ENCODE data around the gene TPRG1. TPM values are rescaled to one million over a fixed set of nuclear protein-coding genes. Genes with fewer than 3 reads are reported as not detected.

Gene TPRG1
- total RNA-seq, 4 donors from 2014 or later, result 2.8 to 4.3 (median 3.1) TPM

GRCh38 chr3:189144645-189145044, 27.1 kb upstream of the TPRG1 start:
- no peaks in the 10 kb centered on the region for H3K9me3 ChIP-seq
- H3K4me1 ChIP-seq, result peaks cover 0 to 8% (median 2%) of the 10 kb centered on the region in 4 donors
- peak in 2 of 3 experiments; percentile 7 to 28 for TF ChIP-seq CTCF (IDR thresholded peaks at IDR 0.05)
- TF ChIP-seq POLR2A (IDR thresholded peaks at IDR 0.05; ENCODE audit: low read depth), result no peak
- TF ChIP-seq POLR2AphosphoS5 (IDR thresholded peaks at IDR 0.05), result peak in 1 of 2 donors; percentile 27
- no peak overlapping the region for H3K4me3 ChIP-seq
- no peak overlapping the region for H3K27ac ChIP-seq (replicated peaks in 1 of 4)
- WGBS, result 67% methylated on average over 5 of the region's 5 CpGs
- H3K27me3 ChIP-seq, result no peaks in the 10 kb centered on the region
- DNase-seq (ENCODE audit: extremely low spot score), result no peak
- intact Hi-C loops (cut with DNase I), result loop anchor here (5.0 kb wide), 3 partner anchors 167 to 1407 kb away; no protein-coding TSS in a partner anchor
- H3K36me3 ChIP-seq, result no peaks in the 10 kb centered on the region

GRCh38 chr3:189146848-189147247, 24.9 kb upstream of the TPRG1 start:
- Histone ChIP-seq H3K27me3 (no peaks in the 10 kb centered on the region), H3K27ac (replicated peaks in 1 of 4) (no peak overlapping the region), H3K4me1 (peaks cover 0 to 8% (median 2%) of the 10 kb centered on the region in 4 donors), H3K4me3 (no peak overlapping the region), H3K36me3 (no peaks in the 10 kb centered on the region), H3K9me3 (no peaks in the 10 kb centered on the region)
- no peak for TF ChIP-seq POLR2A (IDR thresholded peaks at IDR 0.05; ENCODE audit: low read depth)
- no peak for TF ChIP-seq POLR2AphosphoS5 (IDR thresholded peaks at IDR 0.05)
- TF ChIP-seq EP300 (IDR thresholded peaks at IDR 0.05), result no peak
- TF ChIP-seq CTCF (IDR thresholded peaks at IDR 0.05), result no peak
- no peak for DNase-seq (ENCODE audit: extremely low spot score)
- WGBS, result 74% methylated on average over 2 of the region's 2 CpGs
- intact Hi-C loops (cut with DNase I), result loop anchor here (5.0 kb wide), 3 partner anchors 170 to 1410 kb away; no protein-coding TSS in a partner anchor

DNA sequence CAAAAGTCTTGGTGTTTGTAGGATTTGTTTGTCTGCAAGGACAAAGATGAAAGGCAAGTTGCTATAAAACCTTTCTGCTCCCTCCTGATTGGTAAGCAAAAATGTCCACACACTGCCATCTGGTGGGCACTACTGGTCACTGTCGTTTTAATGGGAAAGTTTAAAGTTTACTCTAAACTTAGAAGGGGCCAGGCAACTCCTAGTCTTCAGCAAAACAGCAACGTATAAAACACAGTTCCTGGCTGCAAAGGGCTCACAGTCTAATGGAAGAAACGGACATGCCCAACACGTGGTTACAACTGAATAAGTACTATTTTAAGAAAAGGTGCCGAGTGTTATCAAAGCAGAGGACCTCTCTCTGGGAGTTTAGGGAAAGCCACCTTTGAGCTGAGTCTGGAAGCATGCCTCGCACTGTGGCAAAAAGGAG, 23.7 kb upstream of the TPRG1 start:
- 29% methylated on average over 6 of the region's 6 CpGs for WGBS
- no peaks in the 10 kb centered on the region for H3K36me3 ChIP-seq
- TF ChIP-seq POLR2A (IDR thresholded peaks at IDR 0.05; ENCODE audit: low read depth) (no peak), CTCF (IDR thresholded peaks at IDR 0.05) (peak; percentile 78 to 85 (median 79))
- H3K9me3 ChIP-seq, result no peaks in the 10 kb centered on the region
- no peaks in the 10 kb centered on the region for H3K27me3 ChIP-seq
- no peak for DNase-seq (ENCODE audit: extremely low spot score)
- H3K4me3 ChIP-seq, result no peak overlapping the region
- H3K4me1 ChIP-seq, result peaks cover 0 to 8% (median 2%) of the 10 kb centered on the region in 4 donors
- intact Hi-C loops (cut with DNase I), result loop anchor here (5.0 kb wide), 3 partner anchors 171 to 1411 kb away; no protein-coding TSS in a partner anchor
- H3K27ac ChIP-seq (replicated peaks in 1 of 4), result no peak overlapping the region

- WGBS, result 63% methylated on average over 3 of the region's 3 CpGs
These were observed 22.6 kb upstream of the TPRG1 start for GRCh38 chr3:189149203-189149602.

More at GRCh38 chr3:189149203-189149602, 22.6 kb upstream of the TPRG1 start:
- no peak overlapping the region for H3K4me3 ChIP-seq
- H3K4me1 ChIP-seq, result peaks cover 0 to 8% (median 2%) of the 10 kb centered on the region in 4 donors
- no peaks in the 10 kb centered on the region for H3K9me3 ChIP-seq
- no peak for DNase-seq (ENCODE audit: extremely low spot score)
- TF ChIP-seq CTCF (IDR thresholded peaks at IDR 0.05) (no peak), EP300 (IDR thresholded peaks at IDR 0.05) (no peak), POLR2A (IDR thresholded peaks at IDR 0.05; ENCODE audit: low read depth) (no peak)
- intact Hi-C loops (cut with DNase I), result loop anchor here (5.0 kb wide), 3 partner anchors 172 to 1412 kb away; no protein-coding TSS in a partner anchor
- H3K27ac ChIP-seq (replicated peaks in 1 of 4), result no peak overlapping the region
- H3K27me3 ChIP-seq, result no peaks in the 10 kb centered on the region
- H3K36me3 ChIP-seq, result no peaks in the 10 kb centered on the region
